T-helper 1 cell (primary cell): ENCODE measurements around the gene FLOT2.
"Not testable (repeated sequence)": the region's sequence is repeated elsewhere in the genome, so short reads cannot be mapped to it uniquely, and the experiment has no call there.

Source experiments
- DNase-seq, 5 donors: peaks; one replicate each; pipeline ENCODE4 v3.0.0-alpha.2; 2012 to 2020

FLOT2 gene

DNA sequence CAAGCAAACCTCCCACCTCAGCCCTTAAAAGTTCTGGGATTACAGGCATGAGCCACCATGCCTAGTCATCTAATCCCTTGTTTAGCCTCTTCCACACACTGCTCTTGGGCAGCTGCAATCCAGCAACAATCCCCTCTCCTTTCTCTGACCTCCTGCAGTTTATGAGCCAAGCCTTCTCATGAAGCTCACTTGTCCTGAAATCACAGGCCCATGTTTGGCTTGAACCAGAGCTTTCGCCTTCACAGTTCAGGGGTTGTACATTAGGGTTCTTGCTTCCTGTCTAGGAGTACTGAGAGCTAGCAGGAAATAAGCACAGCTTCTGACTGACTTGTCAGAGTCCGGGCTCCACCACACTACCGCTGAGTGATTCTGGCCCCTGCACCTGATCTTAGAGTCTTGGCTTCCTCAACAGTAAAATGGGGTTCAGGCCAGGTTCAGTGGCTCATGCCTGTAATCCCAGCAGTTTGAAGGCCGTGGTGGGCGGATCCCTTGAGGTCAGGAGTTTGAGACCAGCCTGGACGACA is 26.4 kb downstream of the FLOT2 start:
- peak in 2 of 5 donors; percentile 18 to 84 for DNase-seq

DNA sequence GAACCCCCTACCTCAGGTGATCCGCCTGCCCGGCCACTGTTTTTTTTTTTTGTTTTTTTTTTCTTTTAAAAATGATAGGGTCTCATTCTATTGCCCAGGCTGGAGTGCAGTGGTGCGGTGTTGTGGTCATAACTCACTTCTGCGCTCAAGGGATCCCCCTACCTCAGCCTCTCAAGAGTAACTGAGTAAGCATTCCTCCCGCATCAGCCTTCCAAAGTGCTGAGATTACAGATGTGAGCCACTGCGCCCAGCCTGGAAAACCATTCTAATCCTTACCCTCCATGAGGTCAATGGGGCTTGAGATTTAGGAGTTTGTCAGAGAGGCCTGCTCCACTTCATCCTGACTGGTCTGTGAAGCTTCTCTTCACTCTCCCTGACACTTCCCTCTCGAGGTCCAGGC is 30.3 kb downstream of the FLOT2 start:
- no peak for DNase-seq

DNA sequence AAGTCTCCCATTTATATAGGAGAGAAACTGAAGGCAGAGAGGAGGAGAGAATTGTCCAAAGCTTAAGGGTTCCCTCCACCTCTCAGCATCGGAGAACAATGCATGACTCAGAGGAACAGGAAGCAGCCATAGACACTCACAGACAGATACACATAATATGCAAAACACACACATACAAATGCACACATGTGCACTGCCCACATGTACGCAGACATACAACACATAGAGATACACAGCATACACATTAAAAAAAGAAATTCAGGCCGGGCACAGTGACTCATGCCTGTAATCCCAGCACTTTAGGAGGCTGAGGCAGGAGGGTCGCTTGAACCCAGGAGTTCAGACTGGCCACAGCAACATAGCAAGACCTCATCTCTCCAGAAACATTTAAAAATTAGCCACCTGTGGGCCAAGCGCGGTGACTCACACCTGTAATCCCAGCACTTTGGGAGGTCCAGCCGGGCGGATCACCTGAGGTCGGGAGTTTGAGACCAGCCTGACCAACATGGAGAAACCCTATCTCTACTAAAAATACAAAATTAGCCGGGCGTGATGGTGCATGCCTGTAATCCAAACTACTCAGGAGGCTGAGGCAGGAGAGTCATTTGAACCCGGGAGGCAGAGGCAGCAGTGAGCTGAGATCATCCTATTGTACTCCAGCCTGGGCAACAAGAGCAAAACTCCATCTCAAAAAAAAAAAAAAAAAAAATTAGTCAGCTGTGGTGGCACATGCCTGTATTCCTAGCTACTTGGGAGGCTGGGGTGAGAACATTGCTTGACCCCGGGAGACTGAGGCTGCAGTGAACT is 31.4 kb downstream of the FLOT2 start:
- no peak for DNase-seq

DNA sequence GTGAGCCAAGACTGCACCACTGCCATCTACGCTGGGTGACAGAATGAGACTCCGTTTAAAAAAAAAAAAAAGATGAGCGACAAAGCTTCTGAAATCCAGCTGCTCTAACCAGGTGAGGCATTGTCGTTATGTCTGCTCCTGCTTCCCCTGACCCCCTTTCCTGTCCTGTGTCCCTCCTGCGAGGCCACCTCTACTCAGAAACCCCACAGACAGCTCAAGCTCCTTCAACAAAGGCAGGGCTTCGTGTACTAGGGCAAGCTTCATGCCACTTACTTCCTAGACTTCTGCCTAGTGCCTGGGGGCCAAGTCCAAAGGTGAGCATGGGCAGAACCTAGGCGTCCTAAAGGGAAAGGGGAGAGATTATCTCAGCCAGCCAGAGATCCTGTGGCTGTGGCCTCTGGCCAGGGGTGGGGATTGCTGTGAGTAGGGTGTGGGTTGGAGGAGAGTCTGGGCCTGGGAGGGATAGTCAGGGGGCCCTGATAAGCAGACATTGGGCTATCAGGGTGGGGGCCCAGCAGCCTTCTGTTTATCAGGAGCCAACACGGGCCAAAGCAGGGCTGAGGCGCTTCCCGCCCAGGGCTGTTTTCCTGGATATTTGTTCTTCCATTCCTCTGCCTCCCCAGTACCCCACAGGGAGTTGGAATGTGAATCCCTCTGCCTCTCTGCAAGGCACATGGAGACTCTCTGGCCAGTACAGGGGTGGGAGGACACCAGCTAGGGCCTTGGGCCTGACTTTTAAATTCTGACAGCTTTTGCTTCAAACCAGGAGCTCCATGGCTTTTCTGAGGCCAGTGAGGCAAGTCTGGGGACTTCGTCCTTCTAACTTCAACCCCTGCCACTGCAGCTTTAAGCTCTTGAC is 32.3 kb downstream of the FLOT2 start:
- no peak for DNase-seq

GRCh38 chr17:28863953-28864352 is 33.6 kb downstream of the FLOT2 start:
- no peak for DNase-seq

- DNase-seq, result no peak
Observed at GRCh38 chr17:28862561-28862960, 35.0 kb downstream of the FLOT2 start.

- DNase-seq, result no peak
Observed at GRCh38 chr17:28861393-28862203, 35.9 kb downstream of the FLOT2 start.

GRCh38 chr17:28860363-28860808 is 37.1 kb downstream of the FLOT2 start:
- no peak for DNase-seq

DNA sequence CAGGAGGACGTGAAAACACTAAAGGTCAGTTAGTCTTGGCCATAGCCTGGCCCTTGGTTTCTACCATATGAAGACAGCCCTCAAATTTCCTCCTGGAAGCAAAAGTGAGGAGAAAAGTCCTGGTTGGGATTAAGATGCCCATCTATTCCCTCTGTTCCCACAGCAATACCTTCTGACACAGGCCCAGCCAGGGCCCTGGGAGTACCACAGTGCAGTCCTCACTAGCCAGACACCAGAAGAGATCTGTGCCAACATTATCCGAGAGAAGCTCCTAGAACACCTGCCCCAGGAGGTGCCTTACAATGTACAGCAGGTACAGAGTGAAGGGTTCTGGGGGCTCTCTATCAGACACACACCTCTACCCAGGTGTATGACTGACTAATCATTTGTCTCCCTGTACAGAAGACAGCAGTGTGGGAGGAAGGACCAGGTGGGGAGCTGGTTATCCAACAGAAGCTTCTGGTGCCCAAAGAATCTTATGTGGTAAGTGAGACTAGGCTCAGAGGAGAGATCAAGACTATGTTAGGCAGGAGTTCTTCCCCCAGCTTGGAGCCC is 38.7 kb downstream of the FLOT2 start:
- DNase-seq, result no peak

- no peak for DNase-seq
Observed at GRCh38 chr17:28857905-28858800, 39.4 kb downstream of the FLOT2 start.

DNA sequence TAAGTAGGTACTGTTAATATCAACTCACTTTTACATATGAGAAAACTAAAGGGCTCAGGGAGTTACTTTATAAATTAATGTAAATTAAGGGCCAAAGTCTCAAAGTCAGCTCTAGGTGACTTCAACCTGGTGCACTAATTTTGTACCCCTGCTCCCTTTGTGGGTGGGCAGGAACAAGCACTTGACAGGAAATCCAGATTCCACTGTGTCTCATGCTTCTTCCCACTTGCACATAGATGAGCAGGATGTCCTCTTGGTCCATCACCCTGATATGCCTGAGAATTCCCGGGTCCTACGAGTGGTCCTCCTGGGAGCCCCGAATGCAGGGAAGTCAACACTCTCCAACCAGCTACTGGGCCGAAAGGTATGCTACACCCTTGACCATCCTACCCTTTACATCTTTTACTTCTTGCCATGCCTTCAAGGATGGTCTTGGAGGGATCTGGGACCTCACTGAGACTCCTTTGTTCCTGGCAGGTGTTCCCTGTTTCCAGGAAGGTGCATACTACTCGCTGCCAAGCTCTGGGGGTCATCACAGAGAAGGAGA is 41.4 kb downstream of the FLOT2 start:
- no peak for DNase-seq

DNA sequence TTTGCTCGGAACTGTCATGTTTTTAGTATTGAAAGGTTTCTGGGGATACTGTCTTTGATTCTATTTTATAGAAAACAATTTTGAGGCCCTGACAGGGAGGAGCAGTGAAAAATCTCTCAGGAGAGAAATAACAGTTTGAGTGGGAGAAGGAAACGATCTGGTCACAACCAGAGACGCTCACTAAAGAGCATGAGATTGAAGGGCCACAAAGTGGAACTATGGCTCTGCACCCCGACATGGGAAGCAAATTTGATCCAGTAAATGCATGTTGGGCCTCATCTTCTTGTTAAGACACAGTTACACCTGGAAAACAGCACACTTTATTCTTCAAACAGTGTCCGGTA is 42.2 kb downstream of the FLOT2 start:
- no peak for DNase-seq

DNA sequence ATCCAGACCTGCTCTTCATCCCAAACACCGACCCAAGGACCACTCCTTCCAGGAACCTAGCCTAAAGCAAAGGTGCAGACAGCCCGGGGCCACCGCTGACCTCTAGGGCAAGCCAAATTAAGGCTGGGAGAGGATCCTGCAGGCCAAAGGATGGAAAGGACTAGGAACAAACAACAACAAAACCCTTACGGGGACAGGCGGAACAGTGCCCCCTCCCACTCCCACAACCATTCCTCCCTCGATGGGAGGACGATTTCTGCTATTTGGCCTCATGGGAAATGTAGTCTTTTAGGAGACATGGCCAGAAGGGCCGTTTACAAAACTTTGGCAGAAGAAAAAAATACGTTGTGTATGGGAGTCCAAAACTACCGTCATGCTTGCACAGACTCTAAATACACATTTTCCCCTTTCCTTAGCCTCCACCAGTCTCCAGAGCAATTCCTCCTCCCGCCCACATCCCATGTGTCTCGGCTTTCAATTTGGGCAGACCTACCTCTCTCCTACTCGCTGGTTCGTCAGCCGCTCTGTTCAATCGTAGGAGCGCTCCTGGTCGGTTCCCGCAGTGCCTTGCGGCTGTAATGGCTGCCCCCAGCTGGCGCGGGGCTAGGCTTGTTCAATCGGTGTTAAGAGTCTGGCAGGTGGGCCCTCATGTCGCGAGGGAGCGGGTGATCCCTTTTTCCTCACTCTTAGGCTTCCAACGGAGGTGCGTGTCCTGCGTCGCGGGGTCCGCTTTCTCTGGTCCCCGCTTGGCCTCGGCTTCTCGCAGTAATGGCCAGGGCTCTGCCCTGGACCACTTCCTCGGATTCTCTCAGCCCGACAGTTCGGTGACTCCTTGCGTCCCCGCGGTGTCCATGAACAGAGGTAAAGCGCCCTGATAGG is 42.8 kb downstream of the FLOT2 start, which contains the start of gene ERAL1:
TSS of gene ERAL1 (plus strand) at position 560 of the 879 bp plus-strand sequence. CDS start at position 579, 19 bp downstream.
- DNase-seq, result peak; percentile 63 to 83 (median 75)

DNA sequence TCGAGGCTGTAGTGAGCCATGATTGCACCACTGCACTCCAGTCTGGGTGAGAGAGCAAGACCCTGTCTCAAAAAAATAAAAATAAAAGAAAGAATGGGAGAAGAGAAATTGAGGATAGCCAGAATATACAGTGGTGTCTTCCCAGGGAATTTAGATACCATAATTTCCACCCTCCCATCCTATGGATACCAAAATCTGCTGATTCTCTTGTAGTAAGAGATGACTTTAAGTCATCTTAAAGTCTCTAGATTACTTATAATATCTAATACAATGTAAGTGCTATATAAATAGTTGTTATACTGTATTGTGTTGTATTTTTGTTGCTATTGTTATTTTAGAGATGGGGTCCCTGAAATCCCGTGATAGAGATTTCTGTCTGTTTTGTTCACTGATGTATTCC is 44.2 kb downstream of the FLOT2 start:
- DNase-seq, result no peak

- no peak for DNase-seq
Observed at GRCh38 chr17:28849281-28849680, 48.3 kb downstream of the FLOT2 start.

DNA sequence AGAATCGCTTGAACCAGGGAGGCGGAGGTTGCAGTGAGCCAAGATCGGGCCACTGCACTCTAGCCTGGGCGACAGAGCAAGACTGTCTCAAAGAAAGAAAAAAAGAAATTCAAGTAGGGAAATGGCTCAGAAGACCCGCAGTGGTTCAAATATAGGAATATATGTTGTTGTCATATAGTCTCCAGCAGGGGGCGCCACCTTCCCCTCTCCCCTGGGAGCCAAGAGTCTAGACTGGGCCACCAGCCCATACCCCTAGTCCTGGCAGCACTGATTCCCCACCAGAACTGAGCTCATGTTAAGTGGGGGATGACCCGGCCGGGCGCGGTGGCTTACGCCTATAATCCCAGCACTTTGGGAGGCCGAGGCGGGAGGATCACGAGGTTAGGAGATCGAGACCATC is 48.9 kb downstream of the FLOT2 start:
- DNase-seq, result peak; percentile 15 to 60 (median 44)

- DNase-seq, result not testable (repeated sequence)
Observed at GRCh38 chr17:28846699-28847098, 50.8 kb downstream of the FLOT2 start.

GRCh38 chr17:28846231-28846630 is 51.3 kb downstream of the FLOT2 start:
- DNase-seq, result no peak

- no peak for DNase-seq
Observed at GRCh38 chr17:28843816-28844148, 53.8 kb downstream of the FLOT2 start.
